Stimulated activated CD4-positive, alpha-beta T cell treated with anti-CD3 and anti-CD28 coated beads, TNF-alpha, amount 100 ng/mL, for 24 hours (primary cell): ENCODE data around the gene KPNA4.
"Not testable (repeated sequence)": the region's sequence is repeated elsewhere in the genome, so short reads cannot be mapped to it uniquely, and the experiment has no call there.

Experiments used
- DNase-seq, 3 experiments: peaks; one replicate each; pipeline ENCODE4 v3.0.0-alpha.2; 2020; ENCODE audit warnings: low read depth in 3 of 3

Gene KPNA4, protein sequence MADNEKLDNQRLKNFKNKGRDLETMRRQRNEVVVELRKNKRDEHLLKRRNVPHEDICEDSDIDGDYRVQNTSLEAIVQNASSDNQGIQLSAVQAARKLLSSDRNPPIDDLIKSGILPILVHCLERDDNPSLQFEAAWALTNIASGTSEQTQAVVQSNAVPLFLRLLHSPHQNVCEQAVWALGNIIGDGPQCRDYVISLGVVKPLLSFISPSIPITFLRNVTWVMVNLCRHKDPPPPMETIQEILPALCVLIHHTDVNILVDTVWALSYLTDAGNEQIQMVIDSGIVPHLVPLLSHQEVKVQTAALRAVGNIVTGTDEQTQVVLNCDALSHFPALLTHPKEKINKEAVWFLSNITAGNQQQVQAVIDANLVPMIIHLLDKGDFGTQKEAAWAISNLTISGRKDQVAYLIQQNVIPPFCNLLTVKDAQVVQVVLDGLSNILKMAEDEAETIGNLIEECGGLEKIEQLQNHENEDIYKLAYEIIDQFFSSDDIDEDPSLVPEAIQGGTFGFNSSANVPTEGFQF

DNA sequence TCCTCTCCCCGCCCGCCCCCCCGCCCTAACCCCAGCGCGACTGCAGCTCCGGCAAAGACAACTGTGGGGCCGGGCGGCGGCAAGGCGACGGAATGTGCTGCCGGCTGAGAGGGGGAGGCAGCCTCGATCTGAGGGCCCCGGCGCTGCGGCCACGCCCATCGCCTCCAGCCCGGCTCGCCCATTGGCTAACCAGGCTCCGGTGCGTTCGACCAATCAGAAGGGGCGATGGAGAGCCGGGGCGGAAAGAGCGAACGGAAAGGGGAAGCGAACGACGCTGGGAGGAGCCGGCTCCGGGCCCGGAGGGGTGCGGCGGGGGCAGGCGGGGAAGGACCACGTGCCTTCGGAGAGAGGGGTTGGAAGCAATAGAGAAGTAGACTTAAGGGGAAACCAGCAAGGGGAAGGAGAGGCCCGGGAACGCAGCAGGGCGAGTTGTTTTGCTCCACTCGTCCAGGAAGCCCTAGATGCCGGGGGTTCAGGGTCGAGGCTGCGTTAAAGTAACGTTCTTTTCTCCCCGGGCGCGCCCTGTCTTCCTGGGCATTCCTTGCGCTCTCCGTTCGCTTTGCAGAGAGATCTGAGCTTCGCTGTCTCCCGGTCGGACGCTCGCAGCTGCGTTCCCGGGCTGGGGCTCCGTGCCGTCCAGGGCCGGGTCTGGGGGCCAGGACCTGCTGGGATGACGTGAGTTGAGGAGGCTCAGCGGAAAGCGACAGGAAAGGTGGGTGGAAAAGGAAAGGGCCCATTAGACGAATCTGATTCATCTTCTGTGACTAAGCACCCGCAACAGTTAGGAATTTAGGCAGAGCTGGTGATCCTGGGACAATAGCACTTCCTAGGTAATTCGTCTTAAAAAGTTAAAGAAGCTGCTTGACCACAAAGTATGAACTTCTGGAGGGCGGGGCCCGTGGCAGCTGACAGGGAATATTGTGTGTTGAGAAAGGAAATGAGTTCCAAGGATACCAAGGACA is at the start of gene KPNA4:
Gene KPNA4, minus strand, starts transcription at position 130 of the 962 bp plus-strand sequence. CDS start 289 bp downstream, outside the sequence.
- peak; percentile 92 to 96 (median 93) for DNase-seq

DNA sequence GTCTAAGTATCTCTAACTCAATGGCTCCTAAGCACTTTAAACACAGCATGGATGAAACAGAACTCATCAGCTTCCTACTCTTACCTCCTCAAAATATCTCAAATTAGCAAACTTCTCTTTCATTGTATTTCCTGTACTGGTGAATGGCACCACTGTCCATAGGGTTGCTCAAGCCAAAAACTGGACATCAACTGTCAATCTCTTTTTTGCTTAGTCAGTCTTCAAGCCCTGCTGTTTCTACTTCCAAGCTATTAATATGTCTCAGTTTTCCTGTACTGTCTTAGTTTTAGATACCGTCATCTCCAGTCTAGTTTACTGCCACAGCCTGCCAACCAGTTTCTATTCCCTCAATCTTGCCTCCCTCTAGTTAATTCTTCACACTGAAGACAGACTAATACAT is 48.3 kb upstream of the KPNA4 start:
- no peak for DNase-seq

DNA sequence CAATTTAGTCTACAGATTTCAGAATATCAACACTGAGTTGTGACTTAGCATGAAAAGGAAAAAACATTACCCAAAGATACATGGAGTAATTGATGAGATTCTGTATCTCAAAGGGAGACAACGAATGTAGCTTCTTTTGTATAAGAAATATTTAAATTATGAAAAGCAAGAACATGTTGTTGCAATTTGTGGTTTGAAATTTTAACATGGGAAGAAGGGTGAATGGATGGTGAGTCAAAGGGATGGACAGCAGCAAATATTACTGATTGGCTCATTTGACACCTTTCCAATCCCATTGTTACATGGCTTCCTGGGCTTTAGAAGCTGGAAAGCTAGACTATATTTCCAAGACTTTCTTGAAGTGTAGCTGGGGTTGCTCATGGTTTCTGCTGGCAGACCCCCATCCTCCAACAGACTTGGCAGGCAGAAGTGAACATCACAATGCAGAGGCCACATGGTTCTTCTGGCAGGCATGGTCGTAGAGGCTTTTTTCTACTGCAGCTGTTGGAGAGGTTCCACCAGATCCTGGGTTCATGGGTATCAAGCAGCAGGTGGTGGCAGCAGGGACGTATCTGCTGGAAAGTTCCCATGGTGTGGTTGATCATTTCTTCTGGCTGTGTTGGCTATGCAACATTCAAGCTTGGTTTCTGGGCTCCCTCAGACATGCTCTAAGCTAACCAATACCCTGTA is 47.2 kb upstream of the KPNA4 start:
- no peak for DNase-seq

DNA sequence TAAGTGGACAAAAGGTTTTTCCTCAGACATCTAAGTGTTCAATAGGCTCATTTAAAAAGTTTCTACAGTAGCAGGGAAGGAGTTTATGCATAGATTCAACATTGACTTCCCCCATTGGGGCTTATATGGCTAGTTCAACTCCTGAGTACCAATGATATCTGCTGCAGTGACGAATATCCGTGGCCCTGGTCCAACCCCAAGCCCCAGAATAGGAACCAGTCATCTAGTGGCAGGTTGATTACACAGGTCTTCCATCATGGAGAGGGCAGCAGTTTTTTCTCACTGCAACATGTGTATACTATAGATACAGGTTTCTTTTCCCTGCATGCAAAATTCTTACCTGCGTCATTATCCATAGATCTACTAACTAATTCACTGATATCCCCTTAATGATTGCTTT is 45.8 kb upstream of the KPNA4 start:
- DNase-seq, result no peak

DNA sequence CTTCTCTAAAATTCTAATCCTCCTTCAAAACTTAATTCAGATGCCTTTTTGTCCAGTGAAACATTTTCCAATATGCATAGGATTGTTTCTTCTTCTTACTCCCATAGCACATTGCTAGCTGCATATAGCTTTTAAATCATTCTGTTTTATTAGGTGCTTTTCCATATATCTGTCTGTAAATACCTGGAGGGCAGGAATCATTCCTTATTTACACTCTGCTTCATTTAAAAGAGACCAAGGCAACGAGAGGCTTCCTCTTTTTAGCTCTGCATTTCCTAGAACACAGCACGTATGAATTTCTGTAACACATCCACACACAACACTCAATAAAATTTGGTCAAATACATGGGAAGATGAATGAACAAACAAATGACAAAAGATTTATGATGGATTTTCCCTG is 43.5 kb upstream of the KPNA4 start:
- no peak for DNase-seq

DNA sequence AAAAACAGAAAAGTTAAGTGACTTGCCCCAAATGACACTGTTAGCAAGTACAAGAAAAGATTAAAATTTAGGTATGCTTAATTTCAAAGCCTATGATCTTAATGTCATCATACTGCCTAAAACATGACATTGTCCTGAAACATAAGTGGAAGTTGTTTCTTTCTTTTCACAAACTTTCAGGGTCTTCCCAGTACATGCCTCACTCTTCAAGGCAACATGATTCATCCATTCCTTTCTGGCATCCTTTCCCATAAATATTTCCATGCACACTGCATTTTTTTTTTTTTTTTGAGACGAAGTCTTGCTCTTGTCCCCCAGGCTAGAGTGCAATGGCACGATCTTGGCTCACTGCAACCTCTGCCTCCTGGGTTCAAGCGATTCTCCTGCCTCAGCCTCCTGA is 42.5 kb upstream of the KPNA4 start:
- no peak for DNase-seq

DNA sequence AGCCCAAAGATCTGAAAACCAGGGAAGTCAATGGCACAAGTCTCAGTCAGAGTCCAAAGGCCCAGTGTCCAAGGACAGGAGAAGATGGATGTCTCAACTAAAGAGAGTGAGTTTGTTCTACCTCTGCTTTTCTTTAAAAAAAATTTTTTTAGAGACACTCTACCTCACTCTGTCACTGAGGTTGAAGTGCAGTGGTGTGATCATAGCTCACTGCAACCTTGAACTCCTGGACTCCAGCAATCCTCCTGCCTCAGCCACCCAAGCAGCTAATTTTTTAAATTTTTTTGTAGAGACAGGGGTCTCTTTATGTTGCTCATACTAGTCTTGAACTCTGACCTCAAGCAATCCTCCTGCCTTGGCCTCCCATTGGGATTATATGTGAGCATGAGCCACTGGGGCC is 39.9 kb upstream of the KPNA4 start:
- no peak for DNase-seq

DNA sequence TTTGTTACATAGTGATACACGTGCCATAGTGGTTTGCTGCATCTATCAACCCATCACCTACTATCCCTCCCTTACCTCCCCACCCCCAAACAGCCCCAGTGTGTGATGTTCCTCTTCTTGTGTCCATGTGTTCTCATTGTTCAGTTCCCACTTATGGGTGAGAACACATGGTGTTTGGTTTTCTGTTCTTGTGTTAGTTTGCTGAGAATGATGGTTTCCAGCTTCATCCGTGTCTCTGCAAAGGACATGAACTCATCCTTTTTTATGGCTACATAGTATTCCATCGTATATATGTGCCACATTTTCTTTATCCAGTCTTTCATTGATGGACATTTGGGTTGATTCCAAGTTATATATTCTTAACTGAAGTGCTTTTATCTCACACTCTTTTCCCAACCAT is 38.5 kb upstream of the KPNA4 start:
- not testable (repeated sequence) for DNase-seq

DNA sequence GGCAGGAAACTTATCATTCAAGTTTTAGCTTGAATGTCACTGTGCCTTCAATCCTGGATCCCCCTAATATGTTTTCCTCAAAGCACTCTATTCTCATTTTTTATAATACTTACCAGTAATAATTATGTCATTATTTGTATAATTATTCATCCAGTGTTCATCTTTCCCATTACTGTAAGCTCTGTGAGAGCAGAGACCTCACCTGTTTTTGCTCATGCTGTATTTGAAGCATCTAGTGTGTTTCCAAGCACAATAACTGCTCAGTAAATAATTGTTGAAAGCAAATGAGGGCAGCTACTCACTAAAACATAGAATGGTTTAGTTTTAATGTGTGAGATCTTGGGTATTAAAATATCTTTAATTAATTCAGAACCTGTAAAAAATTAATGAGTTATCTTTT is 36.9 kb upstream of the KPNA4 start:
- no peak for DNase-seq

DNA sequence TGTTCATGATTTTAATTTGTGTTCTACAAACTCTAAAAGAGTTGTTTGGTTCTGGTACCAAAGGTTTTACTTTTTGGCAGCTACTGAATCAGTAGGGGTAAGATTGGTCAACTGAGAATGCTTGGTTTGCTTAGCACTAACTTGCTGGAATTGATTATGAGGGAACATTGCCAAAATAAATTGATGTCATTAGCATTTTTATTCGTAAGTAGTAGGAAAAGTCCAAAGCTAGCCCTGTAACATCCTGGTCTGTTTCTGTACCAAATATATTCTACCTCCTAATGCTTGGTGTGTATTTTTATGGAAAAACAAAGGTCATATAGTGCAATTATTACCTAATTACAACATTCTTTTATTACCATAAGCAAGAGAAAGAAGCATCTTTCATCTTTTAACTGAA is 35.9 kb upstream of the KPNA4 start:
- no peak for DNase-seq

DNA sequence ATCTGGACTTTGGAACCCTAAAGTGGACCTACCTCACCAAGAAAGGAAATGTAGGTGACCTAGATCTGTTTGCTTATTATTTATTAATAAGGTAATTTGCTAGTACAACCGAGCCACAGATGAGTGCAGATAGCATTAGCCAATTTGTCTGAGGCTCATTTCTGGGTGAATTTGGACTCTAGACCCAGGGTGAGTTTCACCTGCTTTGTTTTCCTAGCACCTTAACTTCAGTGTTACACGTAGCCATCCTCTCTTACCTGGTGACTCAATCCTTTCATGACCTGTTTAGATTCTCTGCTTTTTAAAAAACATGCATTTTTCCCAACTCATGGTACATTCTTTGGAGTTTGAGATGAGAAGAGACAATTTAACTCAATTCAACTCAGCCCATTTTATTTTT is 33.5 kb upstream of the KPNA4 start:
- no peak for DNase-seq

DNA sequence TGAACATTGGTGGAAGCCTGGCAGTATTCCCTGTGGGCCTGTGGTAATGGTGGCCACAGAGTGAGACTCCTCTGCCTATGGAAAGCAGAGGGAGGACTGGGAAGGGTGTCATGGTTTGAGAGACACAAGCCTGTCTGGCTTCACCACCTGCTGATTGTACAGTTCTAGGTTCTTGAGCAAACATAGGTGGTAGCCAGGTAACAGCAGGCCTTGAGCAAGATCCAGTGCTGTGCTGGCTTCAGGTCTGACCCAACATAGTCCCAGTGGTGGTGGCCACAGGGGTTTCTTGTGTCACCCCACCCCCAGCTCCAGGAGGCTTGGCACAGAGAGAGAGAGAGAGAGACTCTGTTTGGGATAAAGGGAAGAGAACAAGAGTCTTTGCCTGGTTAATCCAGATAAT is 22.7 kb upstream of the KPNA4 start:
- no peak for DNase-seq

DNA sequence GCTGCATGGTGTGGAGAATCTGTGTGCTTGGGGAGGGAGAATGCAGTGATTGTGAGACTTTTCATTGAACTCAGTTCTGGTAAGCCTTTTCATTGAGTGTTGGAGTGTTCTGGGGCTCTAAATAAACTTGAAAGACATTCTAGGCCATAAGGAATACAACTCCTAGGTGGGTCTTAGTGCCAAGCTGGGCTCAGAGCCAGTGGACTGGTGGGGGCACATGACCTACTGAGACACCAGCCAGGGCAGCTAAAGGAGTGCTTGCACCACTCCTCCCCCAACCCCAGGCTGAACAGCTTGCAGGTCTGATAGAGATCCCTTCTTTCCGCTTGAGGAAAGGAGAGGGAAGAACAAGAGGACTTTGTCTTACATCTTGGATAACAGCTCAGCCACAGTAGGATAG is 21.7 kb upstream of the KPNA4 start:
- DNase-seq, result no peak

DNA sequence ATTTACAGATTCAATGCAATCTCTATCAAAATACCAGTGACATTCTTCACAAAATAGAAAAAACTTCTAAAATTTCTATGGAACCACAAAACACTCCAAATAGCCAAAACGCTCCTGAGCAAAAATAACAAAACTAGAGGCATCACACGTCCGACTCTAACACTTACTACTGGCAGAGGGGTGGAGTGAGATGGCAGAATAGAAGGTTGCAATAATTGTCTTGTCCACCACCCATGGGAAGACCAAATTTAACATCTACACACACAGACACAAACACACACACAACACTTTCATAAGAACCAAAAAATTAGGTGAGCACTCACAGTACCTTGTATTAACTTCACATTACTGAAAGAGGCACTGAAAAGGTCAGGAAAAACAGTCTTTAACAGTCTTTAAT is 21.3 kb upstream of the KPNA4 start:
- no peak for DNase-seq

DNA sequence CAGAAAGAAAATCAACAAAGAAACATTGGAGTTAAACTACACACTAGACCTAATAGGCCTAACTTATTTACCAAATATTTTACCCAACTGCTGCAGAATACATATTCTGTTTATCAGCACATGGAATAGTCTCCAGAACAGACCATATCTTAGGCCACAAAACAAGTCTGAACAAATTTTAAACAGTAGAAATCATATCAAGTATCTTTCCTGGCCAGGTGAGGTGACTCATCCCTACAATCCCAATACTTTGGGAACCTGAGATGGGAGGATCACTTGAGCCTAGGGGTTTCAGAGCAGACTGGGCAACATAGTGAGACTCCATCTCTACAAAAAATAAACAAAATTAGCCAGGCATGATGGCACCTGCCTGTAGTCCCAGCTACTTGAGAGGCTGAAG is 18.1 kb upstream of the KPNA4 start:
- no peak for DNase-seq

DNA sequence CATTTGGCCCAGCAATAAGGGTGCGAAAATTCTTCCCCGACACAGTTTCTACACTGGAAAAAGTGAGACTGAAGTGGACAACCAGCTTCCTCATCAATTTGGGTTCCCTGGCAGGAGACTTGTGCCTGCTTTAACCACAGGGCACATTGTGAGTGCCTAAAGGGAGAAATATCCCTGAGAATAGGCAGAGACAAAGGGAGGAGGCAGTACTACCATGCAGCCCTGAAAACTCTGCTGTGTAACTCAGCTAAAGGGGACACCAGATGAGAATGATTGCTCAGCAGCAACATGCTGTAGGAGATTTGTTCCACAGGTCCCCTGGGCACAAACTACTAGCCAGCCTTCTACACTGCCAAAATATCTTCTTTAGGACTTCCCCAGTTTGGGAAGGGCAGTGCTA is 15.6 kb upstream of the KPNA4 start:
- DNase-seq, result no peak

DNA sequence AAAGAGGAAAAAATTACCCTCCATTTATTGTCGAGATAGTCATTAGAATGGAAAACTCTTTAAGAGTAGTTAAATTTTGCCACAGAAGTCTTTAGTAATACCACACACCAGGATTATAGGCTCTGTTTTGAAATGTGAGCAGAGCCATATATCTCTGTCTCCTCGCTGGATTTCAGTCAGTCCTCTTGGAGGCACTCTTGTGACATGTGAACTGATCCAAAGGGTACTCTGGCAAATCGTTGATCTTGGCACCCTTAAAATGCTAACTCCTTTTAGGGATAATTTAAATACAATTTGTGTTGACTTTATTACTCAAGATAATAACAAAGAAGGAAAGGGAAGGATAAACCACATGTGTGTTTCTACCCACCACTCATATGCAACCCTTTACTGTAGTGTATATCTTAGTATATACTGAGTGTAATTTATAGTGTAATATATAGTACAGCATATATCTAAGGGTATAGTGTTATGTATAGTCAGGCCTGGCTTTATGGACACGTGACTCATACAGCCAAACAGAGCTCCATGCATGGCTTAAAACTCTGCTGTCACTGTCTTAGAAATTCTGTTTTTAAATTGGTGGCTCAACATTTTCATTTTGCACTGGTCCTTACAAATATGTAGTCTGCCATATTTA is 12.3 kb upstream of the KPNA4 start:
- DNase-seq, result no peak

DNA sequence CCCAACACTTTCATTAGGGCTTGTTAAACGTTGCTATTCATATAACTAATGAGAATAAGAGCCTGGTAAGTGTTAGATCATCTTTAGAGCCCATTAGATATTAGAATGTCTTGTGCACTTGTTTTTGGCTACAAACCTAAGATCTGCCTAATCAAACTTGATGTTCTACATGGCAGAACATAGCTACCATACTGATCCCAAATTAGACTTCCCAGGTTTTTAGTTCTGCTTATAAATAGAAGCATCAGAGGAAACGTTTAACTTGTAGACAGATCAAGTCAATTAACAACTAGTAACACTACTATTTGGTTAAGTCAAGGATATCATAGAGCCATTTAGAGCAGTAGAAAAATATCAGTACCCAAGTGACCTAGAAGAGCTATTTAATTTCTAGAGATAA is 11.7 kb upstream of the KPNA4 start:
- no peak for DNase-seq

DNA sequence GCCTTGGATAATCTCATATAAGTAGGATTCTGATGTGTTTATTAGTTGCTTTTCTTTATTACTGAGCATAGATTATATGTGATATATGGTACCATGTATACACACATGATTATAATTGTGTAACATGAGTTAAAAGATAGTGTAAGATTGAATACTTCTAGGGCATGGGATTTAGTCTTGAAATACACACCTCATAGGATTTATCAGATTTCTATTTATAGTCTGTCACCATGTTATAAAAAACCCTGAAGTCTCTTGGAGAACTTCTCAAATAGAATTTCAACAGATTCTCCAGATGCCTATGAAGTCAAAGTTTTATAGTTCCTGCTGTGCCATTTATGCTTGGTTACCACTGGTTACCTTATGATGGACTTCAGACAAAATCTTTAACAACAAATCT is 11.2 kb upstream of the KPNA4 start:
- no peak for DNase-seq

DNA sequence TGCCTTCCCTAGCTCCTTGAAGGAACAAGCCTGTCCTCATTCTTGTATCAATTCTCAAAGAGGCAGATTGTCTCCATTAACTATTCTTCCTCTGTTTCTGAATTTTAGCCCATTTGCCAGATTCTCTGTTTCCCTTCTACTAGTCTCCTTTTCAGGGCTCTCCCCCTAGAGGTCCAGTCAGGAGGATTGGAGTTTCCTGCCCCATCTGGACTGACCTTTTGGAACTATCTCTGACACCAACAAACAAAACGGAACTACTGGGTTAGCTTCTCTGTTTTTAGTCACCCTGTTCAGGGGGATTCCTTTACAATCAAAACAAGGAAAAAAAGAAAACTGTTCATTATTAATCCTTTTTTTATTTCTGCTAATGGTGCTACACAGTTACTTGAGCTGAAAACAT is 10.2 kb upstream of the KPNA4 start:
- no peak for DNase-seq

DNA sequence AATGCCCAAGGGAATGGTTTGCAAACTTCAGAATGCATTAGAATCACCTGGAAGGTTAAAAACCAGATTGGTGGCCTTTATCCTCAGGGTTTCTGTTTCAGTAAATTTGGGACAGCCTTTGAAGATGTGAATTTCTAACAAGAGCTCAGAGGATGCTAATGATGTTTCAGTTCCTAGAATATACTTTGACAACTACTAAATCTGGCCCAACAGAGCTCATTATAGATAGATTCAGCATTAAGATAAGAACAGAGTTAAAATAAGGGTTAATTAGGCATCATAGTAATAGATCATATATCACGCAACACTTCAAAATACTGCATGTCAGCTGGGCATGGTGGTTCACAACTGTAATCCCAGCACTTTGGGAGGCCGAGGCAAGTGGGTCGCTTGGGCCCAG is 9.3 kb upstream of the KPNA4 start:
- no peak for DNase-seq
